Calu3 (cell line): Measurements from ENCODE around the gene SLC6A6. TPM values are rescaled to one million over a fixed set of nuclear protein-coding genes. Genes with fewer than 3 reads are reported as not detected.

Source experiments
- BruUV-seq: library from RNA; stranded (reverse); fragments of 400-500 nt; replicated peaks from 2 replicates; lab custom pipeline; 2021; lab: Mats Ljungman, UMichigan
- CTCF ChIA-PET: fragments of 300-600 bp; sonication (Branson Sonifier 250); formaldehyde crosslinking; loops from one replicate; lab custom pipeline; 2022; ENCODE audit warnings: antibody characterized with exemption; lab: Charles Lee
- DNase-seq: peaks from one replicate; pipeline ENCODE4 v3.0.0; 2022
- H3K27ac Mint-ChIP-seq: one replicate; pipeline ENCODE4 v1.8.0; 2022; ENCODE audit warnings: mixed read lengths; ENCODE audit not compliant: unreplicated experiment
- H3K27me3 Mint-ChIP-seq: one replicate; pipeline ENCODE4 v1.8.0; 2022; ENCODE audit warnings: mixed read lengths; ENCODE audit not compliant: unreplicated experiment
- H3K36me3 Mint-ChIP-seq: one replicate; pipeline ENCODE4 v1.8.0; 2022; ENCODE audit warnings: mild to moderate bottlenecking, moderate library complexity, mixed read lengths; ENCODE audit not compliant: insufficient read depth, unreplicated experiment
- H3K4me1 Mint-ChIP-seq: one replicate; pipeline ENCODE4 v1.8.0; 2022; ENCODE audit warnings: mild to moderate bottlenecking, low read depth, mixed read lengths; ENCODE audit not compliant: unreplicated experiment
- H3K4me3 Mint-ChIP-seq: one replicate; pipeline ENCODE4 v1.8.0; 2022; ENCODE audit warnings: mild to moderate bottlenecking, low read depth, moderate library complexity, mixed read lengths; ENCODE audit not compliant: unreplicated experiment
- H3K9me3 Mint-ChIP-seq: one replicate; pipeline ENCODE4 v1.8.0; 2022; ENCODE audit warnings: low read depth, mixed read lengths; ENCODE audit not compliant: unreplicated experiment
- intact Hi-C: fragments of 100-400 bp; cut with micrococcal nuclease; formaldehyde crosslinking; loops from one replicate; pipeline ENCODE4 v1.10.0; 2022; ENCODE audit not compliant: unreplicated experiment
- total RNA-seq: library from RNA; stranded (reverse); gene quantifications from 2 replicates; pipeline ENCODE4 v1.2.3, GENCODE V29; 2022
- TF ChIP-seq, protein P1 (sequence below): fragments of 200-600 bp; IDR thresholded peaks from one replicate; pipeline ENCODE4 v1.8.0; 2022; ENCODE audit warnings: antibody characterized with exemption; ENCODE audit not compliant: unreplicated experiment

SLC6A6 gene
- total RNA-seq, 1 experiment from 2014 or later, result 46.3 TPM

DNA sequence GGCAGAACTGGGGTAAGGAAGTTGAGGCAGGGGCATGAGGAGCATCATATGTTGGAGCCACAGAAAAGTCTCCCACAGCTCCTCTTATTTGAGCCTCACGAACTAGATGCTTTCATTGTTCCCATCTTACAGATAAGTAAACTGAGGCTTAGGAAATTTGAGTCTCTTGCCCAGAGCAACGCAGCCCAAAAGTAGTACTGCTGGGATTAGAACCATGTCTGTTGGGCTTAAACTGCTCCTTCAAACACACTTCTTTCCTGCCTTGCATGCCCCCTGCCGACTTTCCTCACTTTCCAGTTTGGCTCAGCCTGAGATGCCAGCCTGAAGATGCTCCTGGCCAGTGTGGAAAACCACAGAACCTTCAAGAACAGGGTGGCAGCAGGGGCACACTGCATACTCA lies 43.1 kb upstream of the SLC6A6 start:
- Mint-ChIP-seq H3K27ac (no peak overlapping the region), H3K4me1 (peaks cover 17% of the 10 kb centered on the region)
- no TSS peak for BruUV-seq

DNA sequence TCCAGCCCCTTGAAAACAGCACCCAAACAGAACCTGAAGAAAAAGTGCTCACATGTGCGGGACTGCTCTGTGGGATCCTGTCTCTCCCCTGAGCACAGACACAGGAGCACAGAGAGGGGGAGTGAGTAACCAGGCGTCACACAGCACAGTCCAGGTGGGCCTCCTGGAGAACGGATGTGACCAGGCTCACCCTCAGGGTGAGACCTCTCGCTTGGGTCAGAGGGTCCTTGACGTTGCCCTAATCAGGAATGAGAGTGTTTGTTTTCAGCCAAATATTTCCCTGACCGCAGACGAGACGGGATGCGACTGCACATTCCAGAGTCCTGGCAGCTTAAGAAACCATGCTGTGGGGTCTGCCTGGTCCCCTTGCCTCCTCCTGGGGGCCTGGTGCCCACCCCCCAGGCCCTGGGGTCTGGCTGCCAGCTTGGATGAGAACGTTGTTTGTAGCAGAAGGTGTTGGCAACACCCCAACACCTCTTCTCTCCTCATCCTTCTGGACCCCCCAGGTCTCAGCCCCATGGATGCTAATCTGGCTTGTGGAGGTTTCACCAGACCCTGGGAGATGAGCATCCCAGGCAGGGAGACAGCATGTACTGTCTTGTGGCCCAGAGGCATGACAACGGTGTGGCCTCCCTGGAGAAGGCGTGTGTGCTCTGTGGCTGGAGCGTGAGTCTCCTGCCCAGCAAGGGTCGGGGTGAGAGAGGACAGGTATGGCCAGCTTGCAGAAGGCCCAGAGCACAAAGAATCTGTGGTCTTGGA lies 42.1 kb upstream of the SLC6A6 start:
- CTCF ChIA-PET, result interaction anchor here (1.0 kb wide), 1 partner anchor 15 kb away, joined by 3 read pairs; no protein-coding TSS in a partner anchor
- intact Hi-C loops, result no loop called here
- Mint-ChIP-seq H3K27me3 (peaks cover 13% of the 10 kb centered on the region), H3K4me1 (peaks cover 27% of the 10 kb centered on the region), H3K4me3 (no peak overlapping the region), H3K9me3 (no peaks in the 10 kb centered on the region), H3K36me3 (no peaks in the 10 kb centered on the region), H3K27ac (no peak overlapping the region)
- no peak for DNase-seq
- TF ChIP-seq, protein P1, sequence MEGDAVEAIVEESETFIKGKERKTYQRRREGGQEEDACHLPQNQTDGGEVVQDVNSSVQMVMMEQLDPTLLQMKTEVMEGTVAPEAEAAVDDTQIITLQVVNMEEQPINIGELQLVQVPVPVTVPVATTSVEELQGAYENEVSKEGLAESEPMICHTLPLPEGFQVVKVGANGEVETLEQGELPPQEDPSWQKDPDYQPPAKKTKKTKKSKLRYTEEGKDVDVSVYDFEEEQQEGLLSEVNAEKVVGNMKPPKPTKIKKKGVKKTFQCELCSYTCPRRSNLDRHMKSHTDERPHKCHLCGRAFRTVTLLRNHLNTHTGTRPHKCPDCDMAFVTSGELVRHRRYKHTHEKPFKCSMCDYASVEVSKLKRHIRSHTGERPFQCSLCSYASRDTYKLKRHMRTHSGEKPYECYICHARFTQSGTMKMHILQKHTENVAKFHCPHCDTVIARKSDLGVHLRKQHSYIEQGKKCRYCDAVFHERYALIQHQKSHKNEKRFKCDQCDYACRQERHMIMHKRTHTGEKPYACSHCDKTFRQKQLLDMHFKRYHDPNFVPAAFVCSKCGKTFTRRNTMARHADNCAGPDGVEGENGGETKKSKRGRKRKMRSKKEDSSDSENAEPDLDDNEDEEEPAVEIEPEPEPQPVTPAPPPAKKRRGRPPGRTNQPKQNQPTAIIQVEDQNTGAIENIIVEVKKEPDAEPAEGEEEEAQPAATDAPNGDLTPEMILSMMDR, result no peak
- BruUV-seq, result no TSS peak

More for the DNA sequence above, 43.1 kb upstream of the SLC6A6 start:
- CTCF ChIA-PET, result no interaction called here
- no peak for DNase-seq
- intact Hi-C loops, result no loop called here
- Mint-ChIP-seq H3K27me3 (peaks cover 13% of the 10 kb centered on the region), H3K36me3 (no peaks in the 10 kb centered on the region), H3K9me3 (no peaks in the 10 kb centered on the region), H3K4me3 (no peak overlapping the region)
- TF ChIP-seq, protein P1, result no peak

DNA sequence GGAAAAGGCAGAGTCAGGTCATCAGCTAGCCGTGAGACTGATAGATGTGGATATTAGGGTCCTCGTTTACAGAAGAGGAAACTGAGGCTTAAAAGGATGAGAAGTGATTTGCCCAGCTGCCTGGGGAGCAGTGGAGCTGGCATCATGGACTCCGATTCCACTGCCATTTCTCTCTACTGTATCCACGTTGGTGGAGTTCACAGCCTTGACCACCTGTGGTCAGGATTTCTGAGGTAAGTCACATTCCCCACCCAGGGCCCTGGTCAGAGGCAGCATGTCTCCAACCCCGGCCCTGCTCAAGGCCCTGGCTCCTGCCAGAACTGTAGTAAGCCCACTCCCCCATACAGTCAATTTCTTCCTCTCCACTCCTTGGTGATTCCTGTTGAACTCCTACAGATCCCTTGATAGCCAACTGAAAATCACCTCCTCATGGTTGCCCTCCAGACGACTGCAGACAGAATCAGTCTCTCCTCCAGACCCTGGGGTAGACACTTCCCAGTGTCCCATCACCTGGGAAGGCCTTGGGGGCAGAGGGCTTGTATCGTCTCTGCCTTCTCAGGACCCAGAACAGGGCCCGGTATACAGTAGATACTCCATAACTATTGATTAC lies 41.2 kb upstream of the SLC6A6 start:
- no peak overlapping the region for H3K4me3 Mint-ChIP-seq
- BruUV-seq, result no TSS peak
- no peaks in the 10 kb centered on the region for H3K9me3 Mint-ChIP-seq
- H3K27me3 Mint-ChIP-seq, result peaks cover 14% of the 10 kb centered on the region
- H3K36me3 Mint-ChIP-seq, result no peaks in the 10 kb centered on the region
- CTCF ChIA-PET, result interaction anchor here (1.0 kb wide), 1 partner anchor 15 kb away, joined by 3 read pairs; no protein-coding TSS in a partner anchor
- TF ChIP-seq, protein P1, result no peak
- H3K4me1 Mint-ChIP-seq, result peaks cover 31% of the 10 kb centered on the region
- no peak for DNase-seq
- intact Hi-C loops, result no loop called here
- H3K27ac Mint-ChIP-seq, result no peak overlapping the region

DNA sequence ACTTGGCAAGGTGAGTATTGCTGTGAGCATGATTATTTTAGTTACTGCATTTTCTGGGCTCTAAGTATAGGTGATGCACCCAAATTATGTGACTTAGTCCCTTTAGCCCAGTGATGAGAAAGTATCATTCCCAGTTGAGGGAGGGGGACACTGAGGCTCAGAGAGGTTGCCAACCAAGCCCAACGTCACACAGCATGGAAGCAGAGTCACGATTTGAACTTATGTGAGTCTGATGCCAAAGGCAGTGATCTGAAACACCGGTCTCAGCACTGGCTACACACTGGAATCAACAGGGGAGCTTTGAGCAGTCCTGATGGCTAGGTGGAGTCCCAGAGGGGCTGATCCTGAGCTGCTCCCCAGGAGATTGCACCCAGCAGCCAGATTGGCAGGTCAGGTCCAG lies 39.5 kb upstream of the SLC6A6 start:
- no TSS peak for BruUV-seq
- Mint-ChIP-seq H3K36me3 (no peaks in the 10 kb centered on the region), H3K4me3 (no peak overlapping the region), H3K4me1 (peaks cover 46% of the 10 kb centered on the region), H3K27me3 (peaks cover 31% of the 10 kb centered on the region), H3K27ac (no peak overlapping the region), H3K9me3 (no peaks in the 10 kb centered on the region)
- no peak for DNase-seq
- CTCF ChIA-PET, result no interaction called here
- intact Hi-C loops, result no loop called here
- TF ChIP-seq, protein P1, result no peak
